ENCODE measurements around the gene DACT3.
"Not testable (repeated sequence)": the region's sequence is repeated elsewhere in the genome, so short reads cannot be mapped to it uniquely, and the experiment has no call there.

The DACT3 gene

GRCh38 chr19:46634045-46634655 is 26.8 kb downstream of the DACT3 start:
- peak; percentile 88 for DNase-seq (ENCODE audit: low read depth)

DNA sequence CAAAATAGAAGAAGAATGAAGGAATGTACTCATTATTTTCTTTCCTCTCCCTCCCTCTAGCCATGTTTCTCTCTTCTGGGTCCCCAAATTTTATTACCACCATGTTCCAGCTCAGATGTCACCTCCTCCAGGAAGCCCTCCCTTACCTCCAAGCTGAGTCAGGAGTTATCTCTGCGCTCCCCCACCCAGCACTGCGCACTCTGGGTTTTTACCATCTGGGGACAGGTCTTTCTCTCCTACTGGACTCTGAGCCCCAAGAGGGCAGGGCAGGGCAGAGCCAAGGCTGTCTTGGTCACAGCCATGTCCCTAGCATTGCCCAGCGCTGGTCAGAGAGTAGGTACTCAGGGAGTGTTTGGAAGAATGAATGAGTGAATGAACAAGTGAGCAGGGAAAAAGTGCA is 27.9 kb downstream of the DACT3 start:
- DNase-seq (ENCODE audit: low read depth): no peak

DNA sequence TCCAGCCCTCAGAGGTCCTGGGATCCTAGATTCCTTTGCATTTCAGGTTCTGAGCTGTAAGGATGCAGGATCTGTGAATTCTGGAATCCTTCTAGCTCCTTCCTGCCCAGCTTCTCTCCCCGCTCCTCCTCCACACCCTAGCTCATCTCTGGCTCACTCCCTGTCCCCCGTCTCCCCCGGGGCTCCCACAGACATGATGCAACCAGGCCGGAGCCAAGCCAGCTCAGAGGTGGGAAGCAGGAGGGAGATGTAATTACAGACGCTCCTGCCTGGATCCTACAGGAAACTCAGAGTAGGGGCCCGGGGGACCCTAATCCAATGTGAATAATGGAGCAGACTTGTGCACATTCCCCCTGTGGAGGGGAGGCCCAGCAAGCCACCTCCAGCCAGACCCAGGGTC is 29.5 kb downstream of the DACT3 start:
- DNase-seq (ENCODE audit: low read depth): peak; percentile 69

DNA sequence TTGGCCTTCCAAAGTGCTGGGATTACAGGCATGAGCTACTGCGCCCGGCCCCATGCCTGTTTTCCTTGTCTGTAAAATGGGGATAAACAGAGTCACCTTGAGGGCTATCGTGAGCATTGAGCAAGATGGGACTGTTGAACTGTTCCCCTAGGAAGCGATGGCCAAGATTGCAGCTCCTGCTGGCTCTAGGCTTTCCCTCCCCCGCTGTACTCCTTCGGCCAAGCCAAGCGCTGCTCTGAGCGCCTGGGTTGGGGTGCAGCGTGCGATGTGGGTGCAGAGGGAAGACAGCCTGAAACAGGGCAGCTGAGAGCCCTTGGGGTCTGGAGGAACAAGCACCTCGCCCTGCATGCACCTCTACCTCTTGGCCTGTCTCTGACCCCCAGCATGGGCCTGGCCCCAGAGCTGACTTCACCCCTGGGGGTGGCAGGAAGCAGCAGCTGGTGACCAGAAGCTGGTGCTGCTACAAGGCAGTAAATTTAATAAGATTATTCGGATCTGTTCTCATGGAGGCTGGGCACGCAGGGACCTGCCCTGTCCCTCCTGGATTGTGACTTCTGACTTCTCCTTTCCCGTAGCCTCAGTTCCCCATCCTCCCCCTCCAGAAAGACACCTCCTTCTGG is 30.3 kb downstream of the DACT3 start:
- no peak for DNase-seq (ENCODE audit: low read depth)

- DNase-seq (ENCODE audit: low read depth): no peak
Observed at GRCh38 chr19:46629546-46630025, 31.4 kb downstream of the DACT3 start.

GRCh38 chr19:46628970-46629369 is 32.0 kb downstream of the DACT3 start:
- DNase-seq (ENCODE audit: low read depth): not testable (repeated sequence)

- no peak for DNase-seq (ENCODE audit: low read depth)
Observed at GRCh38 chr19:46626446-46626845, 34.5 kb downstream of the DACT3 start.

DNA sequence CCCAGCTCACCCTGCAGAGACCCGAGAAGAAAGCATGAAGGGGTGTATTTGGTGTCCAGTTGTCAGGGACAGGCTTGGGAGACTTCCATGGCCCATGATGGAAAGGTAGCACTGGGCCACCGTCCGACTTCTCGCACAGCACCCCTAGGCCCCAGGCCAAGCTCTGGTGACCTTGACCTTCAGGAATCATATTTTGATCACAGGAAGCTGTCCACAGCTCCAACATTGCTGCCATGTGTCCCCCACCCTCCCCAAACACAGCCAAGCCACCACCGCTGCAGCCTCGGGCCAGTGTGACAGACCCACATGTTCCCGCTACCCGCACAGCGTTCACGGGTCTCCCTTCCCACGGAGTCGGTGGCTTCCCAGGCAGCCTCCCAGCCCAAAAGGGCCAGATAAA is 35.3 kb downstream of the DACT3 start:
- no peak for DNase-seq (ENCODE audit: low read depth)

DNA sequence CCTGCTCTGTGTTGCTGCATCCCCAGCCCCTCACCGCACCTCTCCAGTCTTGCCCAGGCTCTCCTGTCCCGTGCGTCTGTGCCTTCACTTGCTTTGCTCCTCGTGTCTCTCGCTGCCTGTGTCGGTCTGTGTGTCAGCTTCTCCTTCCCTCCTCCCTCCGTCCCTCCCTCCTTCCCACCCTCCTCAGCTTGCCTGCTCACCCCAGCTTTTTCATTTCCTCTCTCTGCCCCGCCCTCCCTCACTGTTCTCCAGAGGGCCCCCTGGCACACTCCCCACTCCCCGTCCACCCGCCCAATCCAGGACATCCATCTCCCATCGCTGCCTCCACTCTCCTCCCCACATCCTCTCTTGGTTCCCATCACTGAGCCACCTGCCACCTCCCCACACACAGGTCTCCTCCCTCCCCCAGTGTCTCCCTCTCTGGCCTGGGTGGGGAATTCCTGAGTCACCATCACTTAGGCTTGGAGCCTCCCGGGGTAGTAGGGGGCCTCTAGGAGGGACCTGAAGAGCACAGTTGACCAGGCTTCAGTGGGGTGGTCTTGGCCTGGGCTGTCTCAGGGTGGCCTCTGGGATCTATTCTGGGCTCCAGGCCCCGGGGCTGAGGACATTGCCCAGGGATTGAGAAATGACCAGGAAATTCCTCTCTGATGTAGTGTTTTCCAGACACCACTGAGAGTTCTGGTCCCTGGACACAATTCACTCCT is 35.9 kb downstream of the DACT3 start, which contains the start of gene PTGIR:
TSS of gene PTGIR (minus strand) at position 132 of the 704 bp plus-strand sequence. CDS start 864 bp downstream, outside the sequence.
- peak; percentile 83 for DNase-seq (ENCODE audit: low read depth)

- DNase-seq (ENCODE audit: low read depth): no peak
Observed at GRCh38 chr19:46623915-46624502, 37.0 kb downstream of the DACT3 start.

GRCh38 chr19:46622118-46622446 is 38.9 kb downstream of the DACT3 start:
- DNase-seq (ENCODE audit: low read depth): no peak

DNA sequence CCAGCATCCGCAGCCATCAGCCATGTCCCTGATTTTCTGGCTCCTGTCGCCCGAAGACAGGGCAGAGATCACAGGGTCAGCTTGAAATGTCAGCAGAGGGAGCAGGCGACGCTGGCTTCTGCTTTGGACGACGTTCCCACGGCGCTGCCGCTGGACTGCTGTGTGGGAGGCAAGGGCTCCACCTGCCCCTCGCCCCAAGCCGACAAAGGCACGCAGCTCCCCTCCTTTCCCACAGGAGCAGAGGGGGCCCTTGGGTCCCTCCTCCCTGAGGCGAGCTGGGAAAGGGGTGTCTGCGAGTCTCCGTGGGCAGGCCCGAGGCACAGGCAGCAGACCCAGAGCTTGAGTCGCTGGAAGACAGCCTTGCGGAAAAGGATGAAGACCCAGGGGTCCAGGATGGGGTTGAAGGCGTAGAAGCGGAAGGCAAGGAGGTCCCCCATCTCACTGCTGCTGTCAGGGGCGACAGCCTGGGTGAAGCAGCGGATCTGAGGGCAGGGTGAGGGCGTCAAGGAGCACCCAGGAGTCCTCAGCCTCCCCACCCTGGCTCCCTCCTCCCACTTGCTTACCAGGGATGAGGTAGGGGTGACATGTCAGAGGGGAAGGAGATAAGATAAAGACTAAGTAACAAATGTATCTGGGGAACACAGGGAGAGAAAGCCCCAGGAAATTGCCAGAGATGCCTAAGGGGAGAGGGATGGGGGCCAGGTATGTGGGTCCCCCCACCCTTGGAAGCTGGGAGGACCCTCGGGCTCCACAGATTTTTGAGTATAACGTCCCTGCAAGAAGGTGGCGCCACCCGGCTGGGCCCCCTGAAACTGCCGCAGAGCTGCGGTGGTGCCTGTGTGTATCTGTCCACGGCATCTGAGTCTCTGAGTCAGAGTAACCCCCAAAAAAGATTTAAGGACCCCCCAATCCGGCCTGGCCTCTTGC is 39.5 kb downstream of the DACT3 start:
- DNase-seq (ENCODE audit: low read depth): no peak

GRCh38 chr19:46620716-46621115 is 40.3 kb downstream of the DACT3 start:
- no peak for DNase-seq (ENCODE audit: low read depth)

DNA sequence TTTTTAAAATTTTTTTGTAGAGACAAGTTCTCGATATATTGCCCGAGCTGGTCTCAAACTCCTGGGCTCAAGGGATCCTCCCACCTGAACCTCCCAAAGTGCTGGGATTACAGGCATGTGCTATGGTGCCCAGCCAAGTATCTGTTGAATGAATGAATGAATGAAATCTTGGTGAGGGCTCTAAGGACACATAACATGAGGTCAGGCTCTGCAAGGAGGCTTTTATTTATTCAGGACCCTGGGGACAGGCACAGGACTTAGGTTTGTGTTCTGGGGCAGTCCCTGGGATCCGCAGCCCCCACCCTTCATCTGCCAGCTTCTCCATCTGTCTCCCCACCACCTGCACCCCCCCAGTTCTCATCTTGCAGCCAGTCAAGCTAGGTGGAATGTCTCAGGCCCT is 40.7 kb downstream of the DACT3 start:
- DNase-seq (ENCODE audit: low read depth): no peak

- no peak for DNase-seq (ENCODE audit: low read depth)
Observed at GRCh38 chr19:46618670-46619231, 42.2 kb downstream of the DACT3 start.

DNA sequence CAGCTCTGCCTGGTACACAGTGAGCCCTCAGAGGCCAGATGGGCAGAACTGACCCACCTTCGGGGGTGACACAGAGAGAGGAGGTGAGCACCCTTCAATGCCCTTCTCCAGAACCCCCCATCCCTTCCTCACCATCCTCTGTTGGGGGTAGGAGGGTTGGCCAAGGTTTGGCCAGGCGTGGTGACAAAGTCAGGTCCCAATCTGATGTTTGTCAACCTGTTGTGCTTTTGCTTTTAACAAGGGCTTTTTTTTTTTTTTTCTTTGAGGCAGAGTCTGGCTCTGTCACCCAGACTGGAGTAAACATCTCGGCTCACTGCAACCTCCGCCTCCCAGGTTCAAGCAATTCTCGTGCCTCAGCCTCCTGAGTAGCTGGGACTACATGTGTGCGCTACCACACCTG is 43.4 kb downstream of the DACT3 start:
- DNase-seq (ENCODE audit: low read depth): no peak

GRCh38 chr19:46616631-46617322 is 44.2 kb downstream of the DACT3 start:
- peak; percentile 72 for DNase-seq (ENCODE audit: low read depth)

DNA sequence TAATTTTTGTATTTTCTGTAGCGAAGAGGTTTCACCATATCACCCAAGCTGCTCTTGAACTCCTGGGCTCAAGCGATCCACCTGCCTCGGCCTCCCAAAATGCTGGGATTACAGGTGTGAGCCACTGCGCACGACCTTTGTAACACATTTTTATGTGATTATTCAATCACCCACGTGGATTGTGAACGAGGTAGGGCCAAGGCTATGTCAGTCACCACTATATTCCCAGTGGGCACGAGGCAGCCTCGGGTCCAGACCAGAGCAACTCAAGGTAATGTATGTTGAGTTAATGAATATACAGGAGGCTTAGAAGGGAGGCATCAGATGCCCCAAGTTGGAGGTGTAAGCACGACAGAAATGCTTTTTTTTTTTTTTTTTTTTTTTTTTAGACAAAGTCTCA is 45.0 kb downstream of the DACT3 start:
- no peak for DNase-seq (ENCODE audit: low read depth)

DNA sequence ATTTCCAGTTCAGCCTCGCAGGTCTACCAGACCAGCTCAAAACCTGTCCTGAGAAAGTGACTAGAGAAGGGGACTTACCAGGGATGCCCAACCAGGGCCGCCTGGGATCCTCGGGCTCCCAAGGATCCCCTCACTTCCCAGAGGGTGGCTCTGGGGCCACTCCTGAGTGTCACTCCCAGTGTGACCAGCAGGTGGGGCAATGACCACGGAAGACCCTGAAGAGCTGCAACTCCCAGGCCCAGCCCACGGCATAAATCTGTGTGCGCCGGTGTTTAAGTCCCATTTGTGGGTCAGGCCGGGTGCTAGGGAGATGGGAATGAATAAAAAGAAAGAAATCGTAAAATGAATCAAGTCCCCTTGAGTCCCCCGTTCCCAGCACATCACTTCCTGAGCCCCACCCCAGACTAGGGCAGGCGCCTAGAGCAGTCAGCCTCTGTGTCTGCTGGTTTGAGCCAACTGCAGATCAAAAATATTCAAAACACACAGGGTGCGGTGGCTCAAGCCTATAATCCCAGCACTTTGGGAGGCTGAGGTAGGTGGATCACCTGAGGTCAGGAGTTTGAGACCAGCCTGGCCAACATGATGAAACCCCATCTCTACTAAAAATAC is 46.8 kb downstream of the DACT3 start:
- peak; percentile 79 for DNase-seq (ENCODE audit: low read depth)

GRCh38 chr19:46613525-46613924 is 47.5 kb downstream of the DACT3 start:
- no peak for DNase-seq (ENCODE audit: low read depth)

All from ELR (cell line).